HepG2 (cell line): ENCODE measurements around the gene PDZD2. TPM values are rescaled to one million over a fixed set of nuclear protein-coding genes. Genes with fewer than 3 reads are reported as not detected.

Experiments
- ATAC-seq: fragments of 200-7000 bp; cut with Tn5 transposase; 3 replicates; pipeline ENCODE4 v1.9.1; 2020; ENCODE audit warnings: mild to moderate bottlenecking, moderate library complexity
- BruUV-seq: library from RNA; stranded (reverse); fragments of 400-500 nt; replicated peaks from 2 replicates; lab custom pipeline; 2021; lab: Mats Ljungman, UMichigan
- CTCF ChIA-PET: fragments of 300-600 bp; formaldehyde crosslinking; extraction: SDS; loops from one replicate; lab custom pipeline; 2021; ENCODE audit warnings: low total read pairs, inconsistent platforms, low intra/inter-chr PET ratio; lab: Yijun Ruan, JAX
- POLR2A ChIA-PET: fragments of 350-600 bp; sonication (Branson Sonifier 250); formaldehyde crosslinking; loops from one replicate; lab custom pipeline; 2020; ENCODE audit warnings: antibody characterized with exemption, inconsistent platforms; lab: Yijun Ruan, JAX
- DNase-seq: peaks from one replicate; pipeline ENCODE4 v3.0.0-alpha.2; 2015; ENCODE audit warnings: low spot score
- FAIRE-seq: peaks from 3 replicates; lab custom pipeline; 2011; peaks lifted over from hg19 to GRCh38; lab: Jason Lieb, UNC
- H2AFZ ChIP-seq: one replicate; pipeline ENCODE4 v1.6.1; 2011; ENCODE audit warnings: low read length, inconsistent platforms
- H3K27ac ChIP-seq: fragments of 300-600 bp; 3 replicates; pipeline ENCODE4 v1.8.0; 2011; ENCODE audit warnings: mixed run types, mild to moderate bottlenecking, mixed read lengths, low read length, inconsistent platforms; ENCODE audit not compliant: insufficient read depth; ENCODE audit errors: extremely low read length
- H3K27me3 ChIP-seq, 2 experiments: fragments of 200-600 bp in 1 of 2; 2 replicates in 1 of 2; 3 replicates in 1 of 2; pipeline versions ENCODE4 v1.6.0 to v1.8.0; 2011; ENCODE audit warnings: low read length in 2 of 2, mild to moderate bottlenecking in 2 of 2, moderate library complexity in 2 of 2, inconsistent platforms in 1 of 2; ENCODE audit not compliant: insufficient read depth in 2 of 2, control insufficient read depth in 1 of 2
- H3K36me3 ChIP-seq, 2 experiments: fragments of 200-600 bp in 1 of 2; replicated peaks in 1 of 2; 2 replicates in 1 of 2; 3 replicates in 1 of 2; pipeline versions ENCODE4 v1.5.1 to v1.8.0; 2011; ENCODE audit warnings: low read length in 2 of 2, inconsistent platforms in 1 of 2; ENCODE audit not compliant: insufficient read depth in 2 of 2, control insufficient read depth in 1 of 2
- H3K4me1 ChIP-seq: 2 replicates; pipeline ENCODE4 v1.5.1; 2012; ENCODE audit warnings: low read length, inconsistent platforms; ENCODE audit not compliant: insufficient read depth
- H3K4me2 ChIP-seq: 2 replicates; pipeline ENCODE4 v1.6.0; 2011; ENCODE audit warnings: low read depth, low read length, inconsistent platforms
- H3K4me3 ChIP-seq, 3 experiments: fragments of 200-600 bp in 1 of 3; sonication (generic), shearing (Covaris generic) in 1 of 3; replicated peaks in 1 of 3; 2 replicates each; pipeline ENCODE4 v1.5.1; 2011 to 2016; ENCODE audit warnings: low read length in 3 of 3, inconsistent platforms in 2 of 3, low read depth in 2 of 3, mild to moderate bottlenecking in 2 of 3, control low read depth in 1 of 3, mixed read lengths in 1 of 3; ENCODE audit not compliant: insufficient read depth in 1 of 3
- H3K79me2 ChIP-seq: one replicate; pipeline ENCODE4 v1.6.1; 2011; ENCODE audit warnings: low read length, inconsistent platforms; ENCODE audit not compliant: insufficient read depth
- H3K9ac ChIP-seq: 2 replicates; pipeline ENCODE4 v1.6.0; 2011; ENCODE audit warnings: mild to moderate bottlenecking, low read depth, low read length, inconsistent platforms; ENCODE audit not compliant: insufficient read depth
- H3K9me3 ChIP-seq: 2 replicates; pipeline ENCODE4 v1.5.1; 2012; ENCODE audit warnings: mild to moderate bottlenecking, low read length
- H4K20me1 ChIP-seq: 2 replicates; pipeline ENCODE4 v1.6.0; 2011; ENCODE audit warnings: inconsistent platforms, mild to moderate bottlenecking, low read length, moderate library complexity; ENCODE audit not compliant: insufficient read depth
- ADNP ChIP-seq: sonication (generic); formaldehyde crosslinking; IDR thresholded peaks from 2 replicates; pipeline ENCODE4 v1.4.0; 2020; ENCODE audit warnings: missing genetic modification reagents
- BRD4 ChIP-seq: sonication (generic); formaldehyde crosslinking; IDR thresholded peaks from 2 replicates; pipeline ENCODE4 v1.4.0; 2020; ENCODE audit warnings: missing genetic modification reagents
- ETV5 ChIP-seq: IDR thresholded peaks from 2 replicates; pipeline ENCODE4 v1.6.1; 2018; ENCODE audit warnings: missing biosample characterization, missing genetic modification reagents, inconsistent platforms, borderline replicate concordance
- GTF3A ChIP-seq: sonication (generic); formaldehyde crosslinking; conservative IDR thresholded peaks from 2 replicates; pipeline ENCODE4 v1.4.0; 2020; ENCODE audit warnings: mild to moderate bottlenecking, missing genetic modification reagents
- MED13 ChIP-seq: sonication (generic); formaldehyde crosslinking; IDR thresholded peaks from 2 replicates; pipeline ENCODE4 v1.5.0; 2020; ENCODE audit warnings: missing genetic modification reagents
- SKIL ChIP-seq: sonication (generic); formaldehyde crosslinking; IDR thresholded peaks from 2 replicates; pipeline ENCODE4 v1.8.0; 2022; ENCODE audit warnings: missing genetic modification reagents, mild to moderate bottlenecking, moderate library complexity, borderline replicate concordance
- TBX2 ChIP-seq: sonication (generic); formaldehyde crosslinking; IDR thresholded peaks from 2 replicates; pipeline ENCODE4 v1.5.0; 2020; ENCODE audit warnings: missing genetic modification reagents, mild to moderate bottlenecking, borderline replicate concordance
- ZBTB20 ChIP-seq: sonication (generic); formaldehyde crosslinking; IDR thresholded peaks from 2 replicates; pipeline ENCODE4 v1.8.1; 2023; ENCODE audit warnings: missing genetic modification reagents, low read depth, mild to moderate bottlenecking, borderline replicate concordance
- ZBTB44 ChIP-seq: sonication (generic); formaldehyde crosslinking; IDR thresholded peaks from 2 replicates; pipeline ENCODE4 v1.4.0; 2020; ENCODE audit warnings: missing genetic modification reagents
- ZKSCAN8 ChIP-seq: IDR thresholded peaks from 2 replicates; pipeline ENCODE4 v1.6.1; 2016; ENCODE audit warnings: borderline replicate concordance, missing genetic modification reagents, missing compliant biosample characterization
- ZNF33A ChIP-seq: sonication (generic); formaldehyde crosslinking; IDR thresholded peaks from 2 replicates; pipeline ENCODE4 v1.5.1; 2020; ENCODE audit warnings: missing genetic modification reagents, mild to moderate bottlenecking, moderate library complexity, borderline replicate concordance
- ZNF350 ChIP-seq: sonication (generic); formaldehyde crosslinking; IDR thresholded peaks from 2 replicates; pipeline ENCODE4 v1.4.0; 2020; ENCODE audit warnings: mild to moderate bottlenecking, low read depth, missing genetic modification reagents, borderline replicate concordance
- ZNF354B ChIP-seq: sonication (generic); formaldehyde crosslinking; IDR thresholded peaks from 2 replicates; pipeline ENCODE4 v1.8.0; 2022; ENCODE audit warnings: mild to moderate bottlenecking, missing genetic modification reagents
- ZNF382 ChIP-seq: sonication (generic); formaldehyde crosslinking; IDR thresholded peaks from 2 replicates; pipeline ENCODE4 v1.5.0; 2020; ENCODE audit warnings: missing genetic modification reagents, mild to moderate bottlenecking, borderline replicate concordance
- ZNF678 ChIP-seq: sonication (generic); formaldehyde crosslinking; IDR thresholded peaks from 2 replicates; pipeline ENCODE4 v1.4.0; 2020; ENCODE audit warnings: mild to moderate bottlenecking, missing genetic modification reagents
- WGBS: methylation state at CpG from one replicate; pipeline ENCODE4 v1.1.6; 2017; ENCODE audit warnings: low lambda C conversion rate; 5-methylcytosine and 5-hydroxymethylcytosine counted together
- in situ Hi-C: cut with HindIII; loops from 2 replicates; pipeline ENCODE4 v1.10.0; 2017; ENCODE audit warnings: low pct_unique_long_range_greater_than_20kb; ENCODE audit not compliant: extremely low pct_ligation_motif_present
- intact Hi-C: fragments of 100-400 bp; cut with micrococcal nuclease; formaldehyde crosslinking; loops from one replicate; pipeline ENCODE4 v1.10.0; 2022; ENCODE audit not compliant: unreplicated experiment
- polyA plus RNA-seq, 8 experiments: library from polyadenylated mRNA; depleted of rRNA in 3 of 8; stranded (reverse) in 7 of 8; unstranded in 1 of 8; fragments of >200 nt; fragmentation: Illumina TruSeq in 4 of 8; extraction: Trizol in 4 of 8; gene quantifications; 2 replicates each; pipeline versions ENCODE4 v1.2.1 to v1.2.3, GENCODE V29; 2011 to 2016; ENCODE audit warnings: low read depth in 4 of 8, missing spikeins in 1 of 8, mixed read lengths in 1 of 8; ENCODE audit not compliant: insufficient read depth in 1 of 8
- total RNA-seq, 5 experiments: library from RNA; depleted of rRNA; stranded (reverse); fragments of >200 nt; fragmentation: Illumina TruSeq; extraction: Trizol; gene quantifications; 2 replicates each; pipeline ENCODE4 v1.2.3, GENCODE V29; 2016; ENCODE audit warnings: low read depth in 1 of 5

The PDZD2 gene
- total and polyA plus RNA-seq, 2 of the 13 experiments (the other 11 are each of a cell fraction or from before 2014, with no cell fraction given) = 0.04 TPM; not detected in 1

GRCh38 chr5:31751610-31752009, 112.7 kb downstream of the PDZD2 start:
- no peaks in the 10 kb centered on the region for H4K20me1 ChIP-seq
- WGBS = 0% methylated on average over 1 of the region's 3 CpGs
- H2AFZ ChIP-seq = no peak overlapping the region
- no peaks in the 10 kb centered on the region for H3K9me3 ChIP-seq
- no peak for FAIRE-seq
- ChIA-PET POLR2A (no interaction called here), CTCF (no interaction called here)
- in situ Hi-C loops = no loop called here
- H3K27me3 ChIP-seq = peaks cover 1 to 23% of the 10 kb centered on the region in 2 experiments; a peak in 3 of 5 replicates
- no peak overlapping the region for H3K9ac ChIP-seq
- ATAC-seq = no peak
- intact Hi-C loops = no loop called here
- no peaks in the 10 kb centered on the region for H3K4me1 ChIP-seq
- TF ChIP-seq ZKSCAN8 (CRISPR knock-in tag) (no peak), ZNF33A (CRISPR knock-in tag) (no peak), MED13 (no peak), ZNF354B (CRISPR knock-in tag) (no peak), ZBTB44 (CRISPR knock-in tag) (no peak), ZNF350 (CRISPR knock-in tag) (no peak), ZNF678 (CRISPR knock-in tag) (no peak), ZNF382 (CRISPR knock-in tag) (no peak), BRD4 (CRISPR knock-in tag) (no peak), GTF3A (no peak), ADNP (CRISPR knock-in tag) (no peak), SKIL (CRISPR knock-in tag) (no peak), TBX2 (CRISPR knock-in tag) (no peak), ZBTB20 (no peak), ETV5 (CRISPR knock-in tag) (no peak)
- H3K79me2 ChIP-seq = no peaks in the 10 kb centered on the region
- no peaks in the 10 kb centered on the region for H3K36me3 ChIP-seq
- H3K4me3 ChIP-seq = no peak overlapping the region
- H3K27ac ChIP-seq = no peak overlapping the region
- H3K4me2 ChIP-seq = no peak overlapping the region
- no TSS peak for BruUV-seq
- DNase-seq = no peak
